Measurements from ENCODE around the gene CELF2.

Gene CELF2

DNA sequence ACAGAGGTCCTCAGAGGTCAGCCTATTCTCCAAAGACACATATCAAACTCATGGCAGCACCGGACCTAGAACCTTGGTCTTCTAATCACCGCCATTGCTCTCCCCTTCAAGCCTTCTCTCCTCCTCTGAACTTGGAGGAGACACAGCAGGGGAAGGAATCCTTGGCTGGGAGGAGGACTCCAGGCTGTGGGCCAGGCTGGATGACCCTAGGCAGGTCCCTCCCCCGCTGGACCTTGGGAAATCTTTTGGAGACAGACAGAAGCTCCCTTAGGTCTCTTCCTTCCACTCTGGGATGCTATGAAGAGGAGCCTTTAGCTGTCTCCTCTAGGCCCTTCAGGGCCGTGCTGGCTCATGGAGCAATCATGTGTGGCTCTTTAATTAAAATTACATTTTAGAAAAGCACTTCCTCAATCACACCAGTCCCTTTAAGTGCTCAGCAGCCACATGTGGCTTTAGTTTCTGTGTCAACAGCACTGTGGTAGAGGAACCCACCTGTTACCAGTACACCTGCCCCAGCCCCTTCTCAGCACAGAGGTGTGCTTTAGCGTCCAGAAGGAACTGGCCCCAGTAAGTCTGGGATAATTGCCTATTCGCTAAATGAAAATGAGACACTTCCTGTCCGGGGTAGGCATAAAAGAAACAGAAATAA, 238.2 kb downstream of the CELF2 start:
- DNase-seq: no peak

GRCh38 chr10:11256896-11257295, 239.2 kb downstream of the CELF2 start:
- no peak for DNase-seq

DNA sequence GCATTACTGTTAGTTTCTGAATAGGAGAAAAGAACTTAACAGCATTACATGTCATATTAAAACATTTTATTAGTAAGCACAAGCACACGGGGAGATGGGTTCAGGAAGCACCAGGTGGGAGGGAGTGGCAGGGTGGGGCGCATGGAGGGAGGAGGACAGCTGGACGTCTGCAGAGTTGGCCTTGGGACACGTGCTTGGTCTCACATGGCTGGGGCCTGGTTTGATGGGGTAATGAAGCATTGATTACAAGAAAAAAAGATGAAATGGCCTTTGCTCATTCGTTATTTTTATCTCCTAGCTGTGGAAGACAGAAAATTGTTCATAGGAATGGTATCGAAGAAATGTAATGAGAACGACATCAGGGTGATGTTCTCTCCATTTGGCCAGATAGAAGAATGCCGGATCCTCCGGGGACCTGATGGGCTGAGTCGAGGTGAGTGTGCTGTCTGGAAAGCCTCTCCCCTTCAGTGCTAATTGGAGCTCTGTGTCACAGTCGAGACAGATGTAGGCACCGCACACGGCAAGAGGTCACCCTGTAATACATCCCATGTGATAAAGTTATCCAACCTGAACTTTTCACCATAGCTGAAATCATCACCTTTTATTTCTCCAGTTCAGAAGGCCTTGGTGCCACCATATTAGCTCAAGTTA, 239.9 kb downstream of the CELF2 start:
- DNase-seq: no peak

GRCh38 chr10:11260170-11260569, 242.5 kb downstream of the CELF2 start:
- DNase-seq: no peak

DNA sequence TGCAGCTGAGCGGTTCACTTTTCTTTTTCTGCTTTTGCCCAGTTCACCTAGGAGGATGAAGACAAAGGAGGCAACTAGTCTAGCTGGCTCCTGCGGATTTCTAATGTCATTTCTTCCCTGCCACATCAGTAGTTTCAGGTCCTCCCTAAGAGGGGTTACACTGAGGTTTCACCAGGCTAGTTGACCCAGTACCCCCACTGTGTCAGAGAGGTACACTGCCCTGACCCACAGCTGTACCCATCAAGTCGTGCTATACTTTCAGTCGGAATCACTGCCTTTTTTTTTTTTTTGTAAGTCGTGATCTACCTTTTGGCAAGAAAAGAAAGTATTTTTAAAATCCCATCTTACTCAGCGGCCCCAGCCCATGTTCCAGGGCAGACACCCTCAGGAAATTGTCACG, 243.5 kb downstream of the CELF2 start:
- no peak for DNase-seq

DNA sequence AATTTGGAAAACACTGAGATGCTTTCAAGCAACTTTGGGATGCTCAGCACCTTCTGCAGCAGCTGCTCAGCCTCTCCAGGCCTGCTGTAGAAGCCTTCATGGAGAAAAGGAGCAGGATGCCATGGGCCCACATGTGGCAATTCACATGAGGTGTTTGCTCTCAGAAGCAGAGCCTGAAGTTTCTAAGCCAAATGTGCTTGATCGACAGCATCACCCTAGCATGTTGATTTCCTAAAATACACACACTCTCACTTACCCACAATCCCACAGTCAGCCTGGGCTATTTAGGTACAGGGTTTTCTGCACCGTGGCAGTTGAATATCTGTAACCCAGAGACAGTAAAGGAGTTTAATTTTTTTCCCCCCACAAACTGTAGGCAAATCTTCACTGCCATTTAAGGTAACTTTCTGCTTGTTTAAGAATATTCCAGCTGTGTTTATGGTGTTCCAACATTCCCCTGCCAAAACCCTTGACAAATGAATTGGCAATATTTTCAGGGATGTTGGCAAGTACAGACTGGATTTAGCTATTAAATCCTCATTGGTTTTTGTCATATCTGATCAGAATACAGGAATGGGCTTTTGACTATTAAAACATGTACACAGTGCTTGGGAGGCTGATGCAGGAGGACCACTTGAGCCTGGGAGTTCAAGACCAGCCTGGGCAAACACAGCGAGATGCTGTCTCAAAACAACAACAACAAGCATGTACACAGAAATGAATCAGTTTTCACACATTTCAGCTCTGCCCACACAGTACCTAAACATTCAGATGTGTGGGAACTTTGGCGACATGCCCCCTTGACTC, 244.2 kb downstream of the CELF2 start:
- DNase-seq: no peak

DNA sequence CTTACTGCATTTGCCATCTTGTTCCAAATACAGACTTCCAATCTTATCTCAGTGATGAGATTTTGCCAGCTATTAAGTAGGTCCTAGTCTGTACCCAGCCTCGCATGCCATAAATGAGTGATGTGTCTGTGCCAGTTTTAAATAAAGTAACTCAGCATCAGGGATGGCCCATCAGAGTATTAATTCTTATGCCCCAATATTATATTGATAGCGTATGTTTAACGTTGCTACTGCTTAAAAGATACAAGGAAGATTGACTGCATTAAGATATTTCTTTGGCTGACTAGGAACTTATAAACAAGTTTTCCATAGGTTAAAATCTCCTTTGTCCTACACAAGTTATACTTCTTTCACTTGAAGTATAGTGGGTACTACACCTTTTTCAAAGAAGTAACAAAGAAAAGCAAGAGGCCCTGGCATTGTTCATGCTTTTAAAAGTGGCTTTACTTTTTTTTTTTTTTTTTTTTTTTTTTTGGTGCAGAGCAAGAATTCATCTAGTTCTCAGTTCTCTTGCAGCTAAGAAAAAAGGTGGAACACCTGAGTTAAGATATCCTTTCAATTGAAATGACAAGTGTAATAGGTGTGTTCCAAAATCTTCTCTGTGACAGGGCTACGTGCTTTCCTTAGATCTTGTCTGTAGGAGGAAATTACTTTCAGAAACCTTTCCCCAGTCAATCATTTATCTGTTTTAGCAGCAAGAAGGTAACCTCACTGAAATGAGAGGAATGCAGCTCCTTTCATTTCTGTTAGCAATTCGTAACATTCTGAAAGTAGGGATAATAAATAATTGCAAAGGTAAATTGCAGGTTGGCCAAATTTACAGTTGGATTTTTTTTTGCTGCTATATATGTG, 245.0 kb downstream of the CELF2 start:
- DNase-seq: no peak

GRCh38 chr10:11263767-11264166, 246.1 kb downstream of the CELF2 start:
- DNase-seq: no peak

- DNase-seq: no peak
Observed at GRCh38 chr10:11264296-11265048, 246.8 kb downstream of the CELF2 start.

DNA sequence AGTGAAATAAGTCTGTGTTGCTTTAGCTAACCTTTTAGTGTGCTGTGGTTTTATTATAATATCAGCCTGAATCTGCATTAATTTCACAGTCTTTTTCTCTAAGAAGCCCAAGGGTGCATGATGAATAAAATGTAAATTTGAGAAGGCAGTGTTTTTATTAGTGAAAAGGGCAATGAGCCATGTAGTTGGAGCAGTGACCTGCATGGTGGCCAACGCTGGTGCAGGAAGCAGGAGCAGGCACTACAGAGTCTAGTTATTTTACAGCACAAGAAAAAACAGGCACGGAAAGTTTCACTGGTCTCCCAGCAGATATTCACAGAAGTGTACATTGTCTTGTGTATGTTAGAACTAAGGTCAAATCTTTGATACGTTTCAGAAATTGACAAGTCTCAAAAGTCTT, 247.8 kb downstream of the CELF2 start:
- DNase-seq: no peak

DNA sequence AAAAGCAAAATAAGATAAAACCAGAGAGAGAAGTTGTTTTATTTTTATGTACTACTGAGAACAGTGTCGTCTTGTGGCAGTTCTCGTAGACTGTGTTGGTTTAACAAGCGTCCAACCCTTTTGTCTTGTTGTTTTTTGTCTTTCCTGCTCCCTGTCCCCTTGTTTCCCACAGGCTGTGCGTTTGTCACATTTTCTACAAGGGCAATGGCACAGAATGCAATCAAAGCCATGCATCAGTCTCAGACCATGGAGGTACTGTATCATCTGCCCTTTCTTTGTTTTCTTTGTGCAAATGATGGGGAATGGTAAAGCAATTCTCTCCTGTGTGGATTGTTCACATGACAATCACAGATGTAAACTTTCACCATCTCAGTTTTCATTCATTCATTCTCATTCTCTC, 248.8 kb downstream of the CELF2 start:
- DNase-seq: no peak

DNA sequence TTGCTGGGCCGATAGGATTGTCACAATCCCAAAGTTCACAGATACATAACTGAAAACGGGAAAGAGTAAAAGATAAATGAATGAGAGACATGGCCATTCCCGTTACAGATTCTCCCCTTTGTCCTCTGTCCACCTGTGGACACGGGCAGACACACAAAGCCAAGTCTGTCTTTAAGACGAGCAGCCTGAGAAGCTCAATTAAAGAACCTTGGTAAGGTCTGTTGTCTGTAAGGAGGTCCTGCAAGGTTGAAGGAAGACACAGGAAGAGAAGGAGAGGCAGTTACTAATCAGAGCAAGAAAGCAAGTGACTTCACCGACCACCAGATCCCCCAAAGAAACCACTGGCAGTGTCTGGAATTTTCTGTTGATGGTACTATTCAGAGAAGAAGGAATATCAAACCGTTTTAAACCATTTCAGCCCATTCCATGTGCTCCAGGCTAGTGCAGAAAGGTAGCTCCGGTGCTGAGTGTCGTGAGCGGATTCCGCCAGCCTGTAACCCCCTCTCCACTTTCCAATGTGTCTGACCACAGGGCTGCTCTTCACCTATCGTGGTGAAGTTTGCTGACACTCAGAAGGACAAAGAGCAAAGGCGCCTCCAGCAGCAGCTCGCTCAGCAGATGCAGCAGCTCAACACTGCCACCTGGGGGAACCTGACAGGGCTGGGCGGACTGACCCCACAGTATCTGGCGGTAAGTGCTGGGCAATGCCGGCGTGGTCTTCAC, 252.6 kb downstream of the CELF2 start:
- DNase-seq: no peak

GRCh38 chr10:11270858-11271179, 253.1 kb downstream of the CELF2 start:
- DNase-seq: no peak

DNA sequence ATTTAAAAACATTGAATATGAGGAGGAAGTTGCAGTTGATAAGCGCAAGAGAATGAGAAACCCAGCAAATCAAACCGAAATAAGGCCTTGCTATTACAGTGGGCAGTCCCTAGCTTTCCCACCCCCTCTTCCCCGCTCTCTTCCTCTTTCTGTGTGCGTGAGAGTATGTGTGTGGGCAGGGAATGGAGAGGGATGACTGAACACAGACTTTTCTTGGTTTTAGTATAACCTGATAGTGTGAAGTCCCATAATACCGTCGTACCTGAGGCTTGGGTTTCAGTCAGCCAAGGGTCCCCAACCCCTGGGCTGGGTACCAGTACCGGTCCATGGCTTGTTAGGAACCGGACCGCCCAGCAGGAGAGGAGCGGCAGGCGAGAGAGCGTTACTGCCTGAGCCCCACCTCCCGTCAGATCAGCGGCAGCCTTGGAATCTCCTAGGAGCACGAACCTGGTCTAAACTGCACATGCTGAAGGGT, 255.3 kb downstream of the CELF2 start:
- DNase-seq: no peak

DNA sequence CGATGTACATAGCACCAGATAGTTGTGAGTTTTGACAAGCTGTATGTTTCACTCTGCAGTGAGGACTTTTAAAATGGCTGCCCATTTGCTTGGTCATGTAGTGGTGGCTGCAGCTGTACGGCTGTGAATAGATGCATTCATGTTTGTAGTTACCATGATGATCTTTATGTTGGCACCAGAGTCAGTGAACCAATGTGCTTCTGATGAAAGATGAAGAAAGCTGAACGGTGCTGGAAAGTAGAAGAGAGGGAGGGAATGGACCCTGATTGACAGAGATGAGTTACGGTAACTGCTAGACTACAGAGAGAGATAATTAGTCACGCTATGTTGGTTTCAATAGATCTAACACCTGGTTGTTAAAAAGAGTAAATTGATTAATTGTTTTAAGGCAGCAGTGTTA, 256.8 kb downstream of the CELF2 start:
- DNase-seq: no peak

DNA sequence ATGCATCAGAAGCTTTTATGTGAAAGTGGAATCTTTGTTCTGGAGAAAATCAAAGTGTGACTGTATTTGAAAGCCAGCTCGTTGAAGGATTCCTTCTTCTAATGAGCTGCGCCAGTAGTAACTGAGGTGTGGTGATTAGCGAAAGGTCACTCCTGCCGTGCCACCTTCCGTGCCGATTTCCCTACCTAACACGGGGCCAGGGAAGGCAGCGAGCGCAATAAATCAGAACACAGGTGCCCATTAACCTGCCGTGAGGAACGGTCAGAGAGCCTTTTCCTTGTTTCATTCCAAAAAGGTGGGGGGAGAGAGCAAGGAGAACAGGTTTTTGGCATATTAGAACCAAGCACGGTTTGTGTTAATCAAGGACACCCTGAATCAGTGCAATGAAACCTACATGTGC, 258.0 kb downstream of the CELF2 start:
- DNase-seq: no peak

GRCh38 chr10:11276449-11276990, 258.8 kb downstream of the CELF2 start:
- DNase-seq: no peak

- DNase-seq: no peak
Observed at GRCh38 chr10:11279314-11279713, 261.6 kb downstream of the CELF2 start.

DNA sequence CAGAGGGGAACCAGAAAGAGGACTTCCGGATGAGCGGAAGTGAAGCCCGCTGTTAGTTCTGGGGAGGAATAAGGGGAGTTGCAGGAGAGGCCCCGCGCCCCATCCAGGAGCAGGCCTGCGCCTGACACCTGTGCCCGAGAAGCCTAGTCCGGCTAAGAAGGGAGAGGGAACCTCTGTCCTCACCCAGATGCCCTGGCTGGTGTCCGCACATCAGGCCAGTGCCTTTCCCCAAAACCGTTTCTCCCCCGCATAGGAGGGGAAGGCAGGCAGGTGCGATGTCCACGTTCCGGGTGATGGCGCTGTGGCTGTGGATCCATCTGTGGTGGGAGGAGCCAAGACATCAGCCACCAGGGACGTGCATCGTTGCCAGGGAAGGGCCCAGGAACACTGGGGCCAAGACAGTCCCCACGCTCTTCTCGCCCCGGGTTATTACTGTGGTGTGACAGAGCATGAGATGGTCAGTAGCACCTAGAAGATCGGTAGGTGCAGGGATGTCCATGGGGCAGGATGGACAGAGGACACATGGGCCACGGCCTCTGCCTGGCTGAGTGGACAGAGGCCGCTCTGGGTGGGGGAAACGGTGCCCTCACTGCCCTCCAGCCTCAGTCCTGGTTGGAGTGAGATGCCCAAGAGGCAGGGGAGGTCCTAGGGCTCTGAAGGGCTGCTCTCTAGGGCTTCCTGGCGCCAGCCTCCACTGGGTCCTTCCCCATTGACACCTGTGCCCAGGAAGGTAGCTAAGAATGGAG, 262.7 kb downstream of the CELF2 start:
- no peak for DNase-seq

GRCh38 chr10:11282156-11282555, 264.5 kb downstream of the CELF2 start:
- no peak for DNase-seq

DNA sequence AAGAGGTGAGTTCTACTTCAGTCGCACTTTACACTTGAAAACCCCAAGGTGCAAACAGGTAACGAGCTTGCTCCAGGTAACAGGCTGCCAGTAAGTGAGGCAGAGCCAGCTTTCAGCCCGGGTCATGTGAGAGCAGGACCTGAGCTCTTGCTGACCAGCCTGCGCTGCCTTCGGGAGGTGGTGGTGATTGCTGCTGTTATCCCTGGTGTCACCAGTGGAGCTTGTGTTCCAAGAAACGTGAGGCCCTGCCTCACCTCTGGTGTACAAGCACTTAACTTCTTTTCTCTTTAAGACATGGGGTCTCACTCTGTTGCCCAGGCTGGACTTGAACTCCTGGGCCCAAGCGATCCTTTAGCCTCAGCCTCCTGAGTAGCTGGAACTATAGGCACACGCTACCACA, 265.0 kb downstream of the CELF2 start:
- DNase-seq: no peak

Data from NCI-H345 (cell line).